Ureter (tissue), 1 donor: Measurements from ENCODE around the gene ZCWPW1. TPM values are rescaled to one million over a fixed set of nuclear protein-coding genes. Genes with fewer than 3 reads are reported as not detected.

ENCODE experiments used
- DNase-seq: peaks from one replicate; pipeline ENCODE4 v3.0.0-alpha.2; 2020; ENCODE audit warnings: low spot score
- total RNA-seq: library from RNA; stranded (reverse); gene quantifications from one replicate; pipeline ENCODE4 v1.2.4, GENCODE V29; 2023
- donor health status: DM: yes; HTN: yes; CAD: no.

Gene ZCWPW1, protein sequence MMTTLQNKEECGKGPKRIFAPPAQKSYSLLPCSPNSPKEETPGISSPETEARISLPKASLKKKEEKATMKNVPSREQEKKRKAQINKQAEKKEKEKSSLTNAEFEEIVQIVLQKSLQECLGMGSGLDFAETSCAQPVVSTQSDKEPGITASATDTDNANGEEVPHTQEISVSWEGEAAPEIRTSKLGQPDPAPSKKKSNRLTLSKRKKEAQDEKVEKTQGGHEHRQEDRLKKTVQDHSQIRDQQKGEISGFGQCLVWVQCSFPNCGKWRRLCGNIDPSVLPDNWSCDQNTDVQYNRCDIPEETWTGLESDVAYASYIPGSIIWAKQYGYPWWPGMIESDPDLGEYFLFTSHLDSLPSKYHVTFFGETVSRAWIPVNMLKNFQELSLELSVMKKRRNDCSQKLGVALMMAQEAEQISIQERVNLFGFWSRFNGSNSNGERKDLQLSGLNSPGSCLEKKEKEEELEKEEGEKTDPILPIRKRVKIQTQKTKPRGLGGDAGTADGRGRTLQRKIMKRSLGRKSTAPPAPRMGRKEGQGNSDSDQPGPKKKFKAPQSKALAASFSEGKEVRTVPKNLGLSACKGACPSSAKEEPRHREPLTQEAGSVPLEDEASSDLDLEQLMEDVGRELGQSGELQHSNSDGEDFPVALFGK
- 4.3 TPM for total RNA-seq

- DNase-seq = peak; percentile 97
Observed at GRCh38 chr7:100428199-100428966, at the start of gene ZCWPW1. Gene ZCWPW1 (minus strand): TSS chr7:100428703. CDS start chr7:100420649, 8,054 bp downstream.

- DNase-seq = no peak
Observed at GRCh38 chr7:100477871-100478267, 49.4 kb upstream of the ZCWPW1 start.

DNA sequence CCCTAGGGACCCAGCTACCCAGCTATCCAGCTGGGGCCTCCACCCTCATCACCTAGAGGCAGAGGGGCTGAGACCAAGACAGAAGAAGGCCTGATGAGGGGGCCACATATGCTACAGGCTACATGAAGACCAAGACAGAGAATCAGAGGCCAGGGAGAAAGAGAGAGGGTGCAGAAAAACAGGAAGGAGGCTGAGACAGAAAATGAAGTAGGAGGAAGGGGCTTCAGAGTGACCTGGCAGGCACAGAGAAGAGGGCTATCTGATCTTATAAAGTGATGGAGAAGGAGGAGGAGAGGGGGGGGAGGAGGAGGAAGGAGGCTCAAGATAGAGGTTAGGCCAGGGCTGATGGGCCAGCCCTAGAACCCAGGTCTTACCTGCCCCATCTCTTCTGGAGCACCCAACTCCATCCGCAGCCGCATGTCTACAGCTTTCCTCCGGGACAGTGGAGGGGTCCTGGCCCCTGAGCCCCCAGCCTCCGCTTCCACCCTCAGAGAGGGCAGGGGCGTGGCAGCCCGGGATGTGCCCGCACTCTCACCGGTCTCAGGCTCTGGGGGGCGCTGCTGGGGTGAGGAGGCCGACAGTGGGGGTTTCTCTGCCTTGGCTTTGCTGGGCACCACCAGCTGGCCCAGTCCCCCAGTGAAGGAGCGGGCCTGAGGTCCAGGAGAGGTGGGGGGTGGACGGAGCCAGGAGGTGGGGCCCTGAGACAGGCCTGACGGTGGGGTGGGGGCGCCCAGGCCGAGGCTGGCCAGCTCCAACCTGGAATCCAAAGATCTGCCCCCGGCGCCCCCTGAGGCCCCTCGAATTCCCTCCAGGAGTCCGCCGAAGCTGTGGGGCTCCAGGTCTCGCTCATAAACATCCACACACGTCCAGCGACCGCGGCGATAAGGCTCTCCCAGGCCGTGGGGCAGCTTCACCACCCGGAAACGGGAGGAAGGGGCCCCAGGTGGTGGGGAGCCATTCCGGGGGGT lies 48.7 kb upstream of the ZCWPW1 start:
- no peak for DNase-seq

DNA sequence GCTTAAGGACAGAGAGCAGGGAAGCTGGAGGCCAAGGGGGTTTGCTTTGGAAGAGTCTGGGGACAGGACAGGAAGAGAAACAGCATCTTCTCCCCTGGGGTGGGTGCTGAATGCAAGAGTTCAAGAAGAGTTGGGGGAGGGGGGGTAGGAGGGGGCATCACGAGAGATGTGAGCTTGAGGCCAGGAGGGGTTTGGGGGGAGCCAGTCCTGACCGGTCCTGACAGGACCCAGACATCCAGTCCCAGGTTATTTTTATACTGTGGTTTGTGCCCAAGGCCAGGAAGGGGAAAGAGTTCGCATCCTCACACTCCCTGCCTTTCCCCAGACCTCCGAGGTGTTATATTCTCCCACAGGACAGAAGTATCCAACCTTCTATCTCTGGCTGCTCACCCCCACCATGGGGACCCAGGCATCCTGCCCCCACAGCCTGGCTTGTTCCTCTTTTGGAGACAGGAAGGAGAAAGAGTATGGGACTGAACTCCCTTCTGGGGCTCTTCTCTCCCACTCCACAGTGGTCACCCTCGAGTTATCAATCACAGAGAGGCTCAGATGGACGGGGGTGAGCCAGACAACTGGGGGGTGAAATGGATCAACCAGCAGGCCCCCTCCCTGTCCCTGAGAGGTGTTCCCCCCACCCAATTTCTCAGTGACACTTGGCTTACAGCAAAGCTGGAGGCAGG lies 47.7 kb upstream of the ZCWPW1 start:
- no peak for DNase-seq

DNA sequence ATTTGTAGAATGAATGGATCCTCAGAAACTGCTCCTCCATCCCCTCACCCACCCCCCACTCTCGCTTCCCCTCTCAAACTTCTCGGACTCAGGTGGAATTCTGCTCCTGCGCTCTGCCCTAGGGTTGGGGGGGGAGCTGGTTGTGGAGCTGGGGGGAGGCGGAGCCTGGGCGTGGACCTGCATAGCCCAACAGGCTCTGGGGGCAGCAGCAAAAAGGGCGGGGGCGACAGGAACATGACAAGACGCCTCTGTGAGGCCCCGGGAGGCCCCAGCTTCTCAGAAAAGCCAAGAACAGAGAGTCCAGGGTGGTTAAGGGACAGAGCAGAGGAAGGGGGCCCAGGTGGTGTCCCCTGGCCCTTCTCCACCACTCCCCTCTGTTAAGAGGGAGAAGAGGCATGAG lies 47.0 kb upstream of the ZCWPW1 start:
- DNase-seq = no peak

DNA sequence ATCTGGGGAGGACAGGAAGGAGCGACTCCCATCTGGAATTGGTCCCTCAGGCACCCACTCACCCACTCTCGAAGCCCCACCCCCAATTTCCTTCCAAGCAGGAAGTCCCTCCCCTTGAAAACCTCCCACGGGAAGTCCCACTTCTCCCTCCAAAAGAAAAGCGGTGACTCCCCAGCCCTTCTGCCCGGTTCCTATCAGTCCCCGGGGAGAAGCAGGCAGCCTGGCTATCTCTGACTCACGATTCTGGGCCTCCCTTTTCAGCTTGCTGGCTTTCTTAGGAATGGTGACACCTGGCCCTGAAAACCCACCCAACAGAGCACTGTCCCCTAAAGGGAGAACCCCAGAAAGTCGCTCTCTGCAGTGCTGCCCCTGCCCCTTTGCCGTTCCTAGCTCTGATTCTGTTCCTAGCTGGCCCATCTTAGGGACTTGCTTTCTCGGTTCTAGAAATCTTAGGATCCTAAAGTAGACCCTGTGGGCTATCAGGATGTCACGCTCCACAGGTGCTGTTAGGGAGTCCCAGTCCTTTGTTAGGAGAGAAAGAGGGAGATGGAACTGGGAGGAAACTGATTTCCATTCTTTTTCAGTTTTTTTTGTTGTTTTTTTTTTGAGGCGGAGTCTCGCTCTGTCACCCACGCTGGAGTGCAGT lies 44.5 kb upstream of the ZCWPW1 start:
- no peak for DNase-seq

DNA sequence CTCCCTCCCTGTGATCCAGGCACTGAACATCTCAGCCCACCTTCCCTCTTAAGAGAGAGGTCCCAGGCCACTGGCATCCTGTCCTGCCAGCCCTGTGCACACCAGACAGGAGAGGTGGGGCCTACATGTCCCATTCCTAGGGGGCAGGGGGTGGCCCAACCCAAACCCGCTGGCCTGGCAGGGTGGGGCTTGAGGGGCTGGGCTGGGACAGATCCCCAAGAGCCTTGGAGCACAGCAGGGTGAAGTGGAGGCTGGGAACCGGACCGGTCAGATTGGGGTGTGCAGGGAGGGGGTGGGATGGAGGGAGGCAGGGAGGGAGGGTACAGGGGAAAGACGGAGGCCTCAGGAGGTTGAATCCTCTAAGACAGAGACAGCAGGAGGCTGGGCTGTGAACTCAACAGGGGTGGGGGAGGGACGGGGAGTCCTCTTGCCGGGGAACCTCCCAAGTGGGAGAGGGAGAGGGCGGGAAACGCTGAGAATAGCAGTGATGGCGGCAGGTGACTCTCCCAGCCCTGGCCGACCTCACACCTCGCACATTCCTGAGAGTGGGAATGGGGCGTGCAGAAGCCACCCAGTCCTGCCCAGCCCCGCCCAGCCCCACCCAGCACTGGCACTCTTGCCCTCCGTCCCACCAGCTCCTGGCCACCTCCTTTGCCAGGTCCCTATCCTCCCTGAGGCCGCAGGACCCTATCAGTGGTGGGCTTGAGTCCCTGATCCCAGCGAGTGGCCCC lies 43.8 kb upstream of the ZCWPW1 start:
- DNase-seq = no peak

- no peak for DNase-seq
Observed at GRCh38 chr7:100471021-100471420, 42.5 kb upstream of the ZCWPW1 start.

- peak; percentile 88 for DNase-seq
Observed at GRCh38 chr7:100469227-100470044, 40.9 kb upstream of the ZCWPW1 start.

DNA sequence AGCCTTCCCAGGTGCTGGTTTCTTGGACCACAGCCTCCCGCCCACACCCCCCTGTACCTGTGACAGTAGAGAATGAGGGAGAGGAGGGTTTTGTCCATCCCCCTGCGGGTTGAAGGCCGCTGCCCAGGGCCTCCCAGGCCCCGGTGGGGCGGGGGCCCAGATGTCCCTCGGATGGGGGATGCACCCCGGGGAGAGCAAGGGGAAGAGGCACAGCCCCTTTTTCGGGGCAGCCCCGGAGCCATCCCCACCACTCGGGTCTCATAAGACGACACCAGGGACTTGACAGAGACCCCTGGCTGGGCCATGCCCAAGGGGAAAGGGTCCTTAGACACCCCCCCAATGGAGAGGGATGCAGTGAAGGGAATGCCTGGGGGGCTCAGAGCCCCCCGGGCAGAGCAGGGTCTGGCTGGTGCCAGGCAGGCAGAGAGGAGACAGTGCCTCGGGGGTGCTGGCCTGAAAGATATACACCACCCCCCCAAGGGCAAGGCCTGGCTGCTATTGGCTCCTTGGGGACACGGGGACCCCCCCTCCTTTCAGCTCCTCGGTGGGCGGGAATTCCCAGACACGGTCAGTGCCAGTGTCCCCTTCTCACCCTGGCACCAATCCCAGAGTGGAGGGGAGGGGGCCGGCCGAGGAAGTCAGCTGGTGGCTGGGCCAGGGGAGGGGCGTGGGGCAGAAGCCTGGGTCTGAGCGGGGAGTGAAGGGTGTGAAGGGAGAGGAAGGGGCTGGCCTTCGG lies 39.3 kb upstream of the ZCWPW1 start:
- DNase-seq = no peak

DNA sequence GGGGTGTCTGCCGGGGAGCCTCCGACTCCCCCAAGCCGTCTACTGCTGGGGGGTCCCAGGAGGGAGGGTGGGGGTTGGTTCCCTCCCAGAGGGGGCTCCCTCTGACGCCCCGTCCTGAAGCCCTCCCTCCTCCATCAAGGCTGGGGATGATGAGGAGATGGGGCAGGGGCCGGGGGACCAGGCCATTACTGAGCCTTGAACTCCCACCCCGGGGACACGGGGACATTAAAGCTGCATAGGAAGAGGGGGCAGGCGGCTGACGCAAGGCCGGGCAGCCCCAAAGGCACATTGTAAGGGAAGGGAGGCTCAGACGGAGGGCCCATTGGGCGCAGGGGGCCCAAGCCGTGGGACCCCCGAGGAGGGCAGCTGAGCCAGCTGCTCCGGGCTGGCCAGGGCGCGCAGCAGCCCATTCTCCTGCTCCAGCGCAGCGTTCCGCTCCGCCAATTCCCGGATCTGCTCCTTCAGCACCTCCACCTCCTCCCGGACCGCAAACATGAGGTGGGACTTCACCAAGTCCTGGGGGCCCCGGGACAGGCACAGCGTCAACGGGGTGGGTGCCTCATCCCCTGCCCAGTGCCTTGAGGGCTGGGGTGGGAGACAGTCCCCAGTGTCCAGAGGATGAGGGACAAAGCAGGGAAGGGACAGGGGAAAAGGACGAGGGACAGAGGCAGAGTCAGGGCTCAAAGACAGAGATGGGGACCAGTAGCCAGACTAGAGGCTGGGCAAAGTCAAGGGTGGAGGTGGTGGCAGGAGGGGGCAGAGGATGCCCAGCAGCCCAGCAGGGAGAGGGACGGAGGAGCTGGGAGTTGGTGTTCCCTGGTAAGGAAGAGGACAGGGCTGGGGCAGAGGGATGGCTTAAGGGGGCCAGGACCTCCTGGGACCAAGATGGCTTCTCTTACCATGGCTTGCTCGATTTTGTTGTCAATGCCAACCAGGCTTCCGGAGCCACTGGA lies 38.4 kb upstream of the ZCWPW1 start:
- DNase-seq = no peak

DNA sequence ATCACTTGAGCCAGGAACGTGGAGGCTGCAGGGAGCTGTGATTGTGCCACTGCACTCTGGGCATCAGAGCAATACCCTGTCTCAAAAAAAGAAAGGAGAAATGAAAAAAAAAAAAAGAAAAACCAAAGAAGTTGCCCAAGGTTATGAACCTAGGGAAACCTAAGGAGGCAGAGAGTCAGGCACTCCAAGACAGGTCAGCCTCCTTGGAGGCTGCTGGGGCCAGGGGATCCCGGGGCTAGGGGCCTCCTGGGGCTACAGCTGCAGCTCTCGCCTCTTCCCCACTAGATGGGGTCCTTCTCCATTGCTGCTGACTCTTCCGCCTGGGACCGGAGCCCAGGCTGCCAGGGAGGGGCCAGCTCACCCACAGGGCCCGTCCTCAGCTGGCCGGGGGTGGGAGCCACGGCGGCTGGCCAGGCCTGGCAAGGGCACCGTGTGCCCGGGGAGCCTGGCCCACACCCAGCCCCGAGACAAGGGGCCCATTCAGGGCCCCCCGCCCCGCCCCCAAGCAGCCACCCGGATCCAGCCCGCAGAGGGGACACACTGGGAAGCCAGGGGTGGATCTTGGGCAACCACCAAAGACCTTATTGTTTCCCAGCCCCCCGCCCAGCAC lies 37.3 kb upstream of the ZCWPW1 start:
- DNase-seq = no peak

- DNase-seq = no peak
Observed at GRCh38 chr7:100465299-100465698, 36.8 kb upstream of the ZCWPW1 start.

- no peak for DNase-seq
Observed at GRCh38 chr7:100464791-100465190, 36.3 kb upstream of the ZCWPW1 start.

DNA sequence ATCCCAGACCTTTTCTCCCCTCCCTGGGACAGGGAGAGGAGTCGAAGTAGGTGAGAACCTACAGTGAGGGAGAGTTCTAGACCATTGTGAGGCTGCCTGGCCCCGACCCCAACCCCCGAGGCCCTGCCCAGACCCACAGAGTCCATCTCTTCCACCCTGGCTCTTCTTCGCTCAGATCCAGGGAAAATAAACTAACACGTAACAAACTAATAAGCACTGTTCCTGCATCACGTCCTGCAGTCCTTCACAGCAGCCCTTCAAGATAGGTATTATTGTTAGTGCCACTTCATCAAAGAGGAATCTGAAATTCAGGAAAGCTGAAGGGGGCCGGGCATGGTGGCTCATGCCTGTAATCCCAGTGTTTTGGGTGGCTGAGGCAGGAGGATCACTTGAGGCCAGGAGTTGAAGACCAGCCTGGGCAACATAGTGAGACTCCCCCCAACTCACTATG lies 35.7 kb upstream of the ZCWPW1 start, which contains the start of gene SPACDR:
TSS of gene SPACDR (minus strand) at position 51 of the 451 bp plus-strand sequence. CDS start 235 bp downstream, outside the sequence.
- no peak for DNase-seq

DNA sequence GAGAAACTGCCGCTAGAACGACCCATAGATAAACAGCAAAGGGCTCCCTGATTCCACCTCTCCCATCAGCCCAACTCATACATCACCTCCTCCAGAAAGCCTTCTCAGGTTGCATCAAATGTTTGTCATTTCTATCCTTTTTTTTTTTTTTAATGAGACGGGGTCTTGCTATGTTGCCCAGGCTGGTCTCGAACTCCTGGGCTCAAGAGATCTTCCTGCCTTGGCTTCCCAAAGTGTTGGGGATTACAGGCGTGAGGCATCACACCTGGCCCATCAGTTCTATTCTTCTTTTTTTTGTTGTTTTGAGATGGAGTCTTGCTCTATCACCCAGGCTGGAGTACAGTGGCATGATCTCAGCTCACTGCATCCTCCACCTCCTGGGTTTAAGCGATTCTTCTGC lies 28.5 kb upstream of the ZCWPW1 start:
- DNase-seq = no peak
